ENCODE results near the gene NCOA7.

DNA sequence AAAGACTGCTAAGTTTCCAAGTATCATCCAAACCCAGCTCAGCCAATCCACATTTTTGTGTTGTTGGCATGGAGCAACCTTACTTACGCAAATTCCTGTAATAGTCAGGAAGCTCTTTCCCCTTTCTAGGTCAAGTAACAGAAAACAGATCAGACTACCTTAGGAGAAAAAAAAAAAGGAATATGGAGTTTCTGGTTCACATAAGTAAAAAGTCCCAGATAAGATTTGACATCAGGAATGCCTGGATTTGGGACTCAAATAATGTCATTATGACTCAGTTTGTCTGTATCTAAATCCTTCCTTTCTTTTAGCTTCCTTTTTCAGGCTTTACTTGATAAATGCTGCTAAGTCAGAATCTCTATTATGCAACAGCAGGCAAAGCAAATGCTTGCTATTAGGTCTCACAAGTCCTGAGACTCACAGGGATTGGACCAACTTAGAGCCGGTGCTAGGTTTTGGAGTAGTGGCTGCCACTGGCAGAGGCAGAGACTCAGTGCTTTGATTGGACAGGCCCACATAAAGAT lies 44.5 kb downstream of the NCOA7 start:
- TF ChIP-seq, protein P1, sequence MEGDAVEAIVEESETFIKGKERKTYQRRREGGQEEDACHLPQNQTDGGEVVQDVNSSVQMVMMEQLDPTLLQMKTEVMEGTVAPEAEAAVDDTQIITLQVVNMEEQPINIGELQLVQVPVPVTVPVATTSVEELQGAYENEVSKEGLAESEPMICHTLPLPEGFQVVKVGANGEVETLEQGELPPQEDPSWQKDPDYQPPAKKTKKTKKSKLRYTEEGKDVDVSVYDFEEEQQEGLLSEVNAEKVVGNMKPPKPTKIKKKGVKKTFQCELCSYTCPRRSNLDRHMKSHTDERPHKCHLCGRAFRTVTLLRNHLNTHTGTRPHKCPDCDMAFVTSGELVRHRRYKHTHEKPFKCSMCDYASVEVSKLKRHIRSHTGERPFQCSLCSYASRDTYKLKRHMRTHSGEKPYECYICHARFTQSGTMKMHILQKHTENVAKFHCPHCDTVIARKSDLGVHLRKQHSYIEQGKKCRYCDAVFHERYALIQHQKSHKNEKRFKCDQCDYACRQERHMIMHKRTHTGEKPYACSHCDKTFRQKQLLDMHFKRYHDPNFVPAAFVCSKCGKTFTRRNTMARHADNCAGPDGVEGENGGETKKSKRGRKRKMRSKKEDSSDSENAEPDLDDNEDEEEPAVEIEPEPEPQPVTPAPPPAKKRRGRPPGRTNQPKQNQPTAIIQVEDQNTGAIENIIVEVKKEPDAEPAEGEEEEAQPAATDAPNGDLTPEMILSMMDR (IDR thresholded peaks at IDR 0.05), result no peak
- peak; percentile 16 for TF ChIP-seq POLR2A (IDR thresholded peaks at IDR 0.05)
